Measurements from ENCODE around the gene CACNA1G.
A peak's percentile ranks its signal among the peaks of the same experiment; 100 is the strongest.

The CACNA1G gene

GRCh38 chr17:50620237-50620636 is 59.7 kb downstream of the CACNA1G start:
- no peak overlapping the region for H3K4me2 ChIP-seq (ENCODE audit: low read length)
- no peak overlapping the region for H3K9ac ChIP-seq (ENCODE audit: low read length)
- H3K9me2 ChIP-seq (ENCODE audit: low read depth, low read length): no peaks in the 10 kb centered on the region
- no peaks in the 10 kb centered on the region for H3F3A ChIP-seq (ENCODE audit: insufficient read depth, low read length)
- no peak overlapping the region for H2AFZ ChIP-seq (ENCODE audit: low read length)
- no peak overlapping the region for H3K4me3 ChIP-seq (ENCODE audit: low read depth, low read length, poor library complexity, severe bottlenecking)
- TF ChIP-seq CTCF (IDR thresholded peaks at IDR 0.05; ENCODE audit: low read length): no peak
- TF ChIP-seq EZH2 (IDR thresholded peaks at IDR 0.05; ENCODE audit: borderline replicate concordance, low read length): no peak
- no peak overlapping the region for H3K27ac ChIP-seq (ENCODE audit: low read depth, low read length, poor library complexity, severe bottlenecking)
- no peaks in the 10 kb centered on the region for H3K9me3 ChIP-seq (ENCODE audit: low read length)
- no peaks in the 10 kb centered on the region for H3K4me1 ChIP-seq (ENCODE audit: insufficient read depth, low read length, severe bottlenecking)
- no peaks in the 10 kb centered on the region for H3K79me2 ChIP-seq (ENCODE audit: insufficient read depth, low read length)
- no peaks in the 10 kb centered on the region for H3K36me3 ChIP-seq (ENCODE audit: insufficient read depth, low read length)
- no peaks in the 10 kb centered on the region for H4K20me1 ChIP-seq (ENCODE audit: insufficient read depth, low read length)
- peaks cover 2% of the 10 kb centered on the region; the same call in 1 of the 2 replicates for H3K27me3 ChIP-seq (ENCODE audit: insufficient read depth, low read length)

DNA sequence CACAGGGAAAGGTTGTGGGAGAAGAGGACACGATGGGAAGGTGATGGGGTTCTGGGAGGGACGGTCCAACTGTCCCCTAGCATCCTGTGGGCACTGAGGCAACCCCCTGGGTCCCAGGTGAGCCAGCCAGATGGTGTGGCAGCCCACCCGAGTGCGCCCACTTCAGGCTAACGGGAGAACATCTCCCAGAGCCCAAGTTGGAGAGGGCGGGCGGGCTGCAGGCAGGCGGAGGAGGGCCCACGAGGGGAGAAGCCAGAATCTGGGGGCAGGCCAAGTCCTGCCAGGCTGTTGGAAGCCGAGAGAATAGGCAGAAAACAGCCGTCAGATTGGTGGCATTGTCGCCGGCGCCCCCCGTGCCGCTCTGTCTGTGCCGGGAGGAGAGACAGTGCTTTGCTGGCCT is 60.3 kb downstream of the CACNA1G start:
- H3K27ac ChIP-seq (ENCODE audit: low read depth, low read length, poor library complexity, severe bottlenecking): no peak overlapping the region
- no peak overlapping the region for H3K9ac ChIP-seq (ENCODE audit: low read length)
- no peaks in the 10 kb centered on the region for H3K4me1 ChIP-seq (ENCODE audit: insufficient read depth, low read length, severe bottlenecking)
- H3K4me3 ChIP-seq (ENCODE audit: low read depth, low read length, poor library complexity, severe bottlenecking): no peak overlapping the region
- no peaks in the 10 kb centered on the region for H3K9me2 ChIP-seq (ENCODE audit: low read depth, low read length)
- no peaks in the 10 kb centered on the region for H3K36me3 ChIP-seq (ENCODE audit: insufficient read depth, low read length)
- H3K27me3 ChIP-seq (ENCODE audit: insufficient read depth, low read length): peaks cover 6% of the 10 kb centered on the region
- TF ChIP-seq CTCF (IDR thresholded peaks at IDR 0.05; ENCODE audit: low read length): peak; percentile 45; the same call in 1 of the 2 replicates
- no peak for TF ChIP-seq EZH2 (IDR thresholded peaks at IDR 0.05; ENCODE audit: borderline replicate concordance, low read length)
- no peaks in the 10 kb centered on the region for H3K9me3 ChIP-seq (ENCODE audit: low read length)
- H2AFZ ChIP-seq (ENCODE audit: low read length): no peak overlapping the region
- no peak overlapping the region for H3K4me2 ChIP-seq (ENCODE audit: low read length)
- H4K20me1 ChIP-seq (ENCODE audit: insufficient read depth, low read length): no peaks in the 10 kb centered on the region
- H3K79me2 ChIP-seq (ENCODE audit: insufficient read depth, low read length): no peaks in the 10 kb centered on the region
- no peaks in the 10 kb centered on the region for H3F3A ChIP-seq (ENCODE audit: insufficient read depth, low read length)

GRCh38 chr17:50621574-50622031 is 61.1 kb downstream of the CACNA1G start:
- Histone ChIP-seq H3K36me3 (ENCODE audit: insufficient read depth, low read length) (no peaks in the 10 kb centered on the region), H2AFZ (ENCODE audit: low read length) (no peak overlapping the region), H3K27ac (ENCODE audit: low read depth, low read length, poor library complexity, severe bottlenecking) (no peak overlapping the region), H3K4me2 (ENCODE audit: low read length) (no peak overlapping the region), H3K4me1 (ENCODE audit: insufficient read depth, low read length, severe bottlenecking) (no peaks in the 10 kb centered on the region), H3K27me3 (ENCODE audit: insufficient read depth, low read length) (peaks cover 6% of the 10 kb centered on the region), H3K4me3 (ENCODE audit: low read depth, low read length, poor library complexity, severe bottlenecking) (no peak overlapping the region), H4K20me1 (ENCODE audit: insufficient read depth, low read length) (no peaks in the 10 kb centered on the region), H3F3A (ENCODE audit: insufficient read depth, low read length) (no peaks in the 10 kb centered on the region), H3K9me3 (ENCODE audit: low read length) (no peaks in the 10 kb centered on the region), H3K79me2 (ENCODE audit: insufficient read depth, low read length) (no peaks in the 10 kb centered on the region), H3K9me2 (ENCODE audit: low read depth, low read length) (no peaks in the 10 kb centered on the region), H3K9ac (ENCODE audit: low read length) (no peak overlapping the region)
- TF ChIP-seq EZH2 (IDR thresholded peaks at IDR 0.05; ENCODE audit: borderline replicate concordance, low read length) (no peak), CTCF (IDR thresholded peaks at IDR 0.05; ENCODE audit: low read length) (no peak)
